GM23338 (cell line): Measurements from ENCODE around the gene OBSCN. TPM values are rescaled to one million over a fixed set of nuclear protein-coding genes. Genes with fewer than 3 reads are reported as not detected.

Experiments used
- ATAC-seq: fragments of 200-7000 bp; cut with Tn5 transposase; 3 replicates; pipeline ENCODE4 v1.9.1; 2020
- DNase-seq: peaks from one replicate; pipeline ENCODE4 v3.0.0-alpha.2; 2015; ENCODE audit warnings: low spot score
- H2AFZ ChIP-seq: fragments of 200-600 bp; sonication (generic); 2 replicates; pipeline ENCODE4 v1.8.0; 2016; ENCODE audit warnings: antibody characterized with exemption, mild to moderate bottlenecking, moderate library complexity
- H3F3A ChIP-seq: fragments of 200-600 bp; sonication (generic); replicated peaks from 2 replicates; pipeline ENCODE4 v1.8.0; 2017; ENCODE audit warnings: antibody characterized with exemption, mixed run types, low read depth
- H3K27ac ChIP-seq: fragments of 200-600 bp; sonication (generic); 2 replicates; pipeline ENCODE4 v1.6.1; 2016; ENCODE audit warnings: low read depth
- H3K27me3 ChIP-seq: fragments of 200-600 bp; sonication (generic); 2 replicates; pipeline ENCODE4 v1.8.0; 2016; ENCODE audit warnings: mild to moderate bottlenecking, mixed run types, moderate library complexity; ENCODE audit not compliant: insufficient read depth
- H3K36me3 ChIP-seq: fragments of 200-600 bp; sonication (generic); 2 replicates; pipeline ENCODE4 v1.8.0; 2016; ENCODE audit warnings: mild to moderate bottlenecking; ENCODE audit not compliant: insufficient read depth
- H3K4me1 ChIP-seq: fragments of 200-600 bp; sonication (generic); 2 replicates; pipeline ENCODE4 v1.8.0; 2016; ENCODE audit warnings: mild to moderate bottlenecking, moderate library complexity; ENCODE audit not compliant: insufficient read depth
- H3K4me2 ChIP-seq: fragments of 200-600 bp; sonication (generic); 2 replicates; pipeline ENCODE4 v1.7.1; 2017; ENCODE audit warnings: mixed run types
- H3K4me3 ChIP-seq: fragments of 200-600 bp; sonication (generic); 2 replicates; pipeline ENCODE4 v1.6.1; 2016; ENCODE audit warnings: mixed run types
- H3K79me2 ChIP-seq: fragments of 200-600 bp; sonication (generic); replicated peaks from 2 replicates; pipeline ENCODE4 v1.8.0; 2017; ENCODE audit warnings: mild to moderate bottlenecking; ENCODE audit not compliant: insufficient read depth
- H3K9me2 ChIP-seq: fragments of 200-600 bp; sonication (generic); 2 replicates; pipeline ENCODE4 v1.8.0; 2017; ENCODE audit not compliant: insufficient read depth
- H4K20me1 ChIP-seq: fragments of 200-600 bp; sonication (generic); replicated peaks from 2 replicates; pipeline ENCODE4 v1.8.0; 2017; ENCODE audit warnings: mild to moderate bottlenecking; ENCODE audit not compliant: insufficient read depth
- H3K27ac Mint-ChIP-seq: 2 replicates; pipeline ENCODE4 v1.8.0; 2020; ENCODE audit warnings: inconsistent platforms, mild to moderate bottlenecking, moderate library complexity, mixed read lengths
- H3K27me3 Mint-ChIP-seq: 3 replicates; pipeline ENCODE4 v1.8.0; 2022; ENCODE audit warnings: low read depth, mild to moderate bottlenecking, moderate library complexity, mixed read lengths, inconsistent platforms; ENCODE audit not compliant: insufficient read depth, poor library complexity
- H3K36me3 Mint-ChIP-seq: 3 replicates; pipeline ENCODE4 v1.8.0; 2021; ENCODE audit warnings: low read depth, mild to moderate bottlenecking, inconsistent platforms, moderate library complexity, mixed read lengths
- H3K4me1 Mint-ChIP-seq: 3 replicates; pipeline ENCODE4 v1.8.0; 2020; ENCODE audit warnings: mild to moderate bottlenecking, inconsistent platforms, mixed read lengths
- H3K4me3 Mint-ChIP-seq: 3 replicates; pipeline ENCODE4 v1.8.0; 2021; ENCODE audit warnings: moderate library complexity, mild to moderate bottlenecking, inconsistent platforms, mixed read lengths
- H3K9me3 Mint-ChIP-seq: 3 replicates; pipeline ENCODE4 v1.8.0; 2020; ENCODE audit warnings: moderate library complexity, mild to moderate bottlenecking, inconsistent platforms, mixed read lengths
- CREB1 ChIP-seq: fragments of 250-450 bp; sonication (Bioruptor Pico); IDR thresholded peaks from 2 replicates; pipeline ENCODE4 v1.5.0; 2020; ENCODE audit warnings: low read depth, mild to moderate bottlenecking, moderate library complexity
- EZH2 ChIP-seq: fragments of 200-600 bp; sonication (generic); IDR thresholded peaks from one replicate; pipeline ENCODE4 v1.8.0; 2017; ENCODE audit warnings: antibody characterized with exemption, mild to moderate bottlenecking, low read depth; ENCODE audit not compliant: unreplicated experiment
- EZH2phosphoT487 ChIP-seq: fragments of 200-600 bp; sonication (generic); IDR thresholded peaks from one replicate; pipeline ENCODE4 v1.8.1; 2018; ENCODE audit warnings: antibody characterized with exemption; ENCODE audit not compliant: unreplicated experiment
- JUNB ChIP-seq: IDR thresholded peaks from one replicate; pipeline ENCODE4 v1.6.1; 2016; ENCODE audit warnings: antibody characterized with exemption; ENCODE audit not compliant: unreplicated experiment
- NANOG ChIP-seq: IDR thresholded peaks from 2 replicates; pipeline ENCODE4 v1.6.1; 2016; ENCODE audit warnings: antibody characterized with exemption, borderline replicate concordance
- STAT1 ChIP-seq: IDR thresholded peaks from one replicate; pipeline ENCODE4 v1.6.1; 2016; ENCODE audit warnings: antibody characterized with exemption; ENCODE audit not compliant: unreplicated experiment
- ZNF114 ChIP-seq: fragments of 250-450 bp; sonication (Bioruptor Pico); IDR thresholded peaks from 2 replicates; pipeline ENCODE4 v1.5.0; 2020; ENCODE audit warnings: mild to moderate bottlenecking, moderate library complexity
- ZNF331 ChIP-seq: fragments of 250-450 bp; sonication (Bioruptor Pico); IDR thresholded peaks from 2 replicates; pipeline ENCODE4 v1.5.0; 2020; ENCODE audit warnings: low read depth, mild to moderate bottlenecking, moderate library complexity
- polyA plus RNA-seq: library from polyadenylated mRNA; unstranded; fragments of >200 nt; fragmentation: Nextera tagmentation; extraction: Ambion mirVana; gene quantifications from 2 replicates; pipeline ENCODE4 v1.2.1, GENCODE V29; 2016
- total RNA-seq: library from RNA; depleted of rRNA; stranded (reverse); fragments of >200 nt; shearing (Covaris generic); gene quantifications from 2 replicates; pipeline ENCODE4 v1.2.3, GENCODE V29; 2014
- TF ChIP-seq, protein P1 (sequence below): fragments of 250-450 bp; sonication (Bioruptor Pico); IDR thresholded peaks from 2 replicates; pipeline ENCODE4 v1.5.0; 2020; ENCODE audit warnings: mild to moderate bottlenecking, moderate library complexity
- TF ChIP-seq, protein P2 (sequence below): IDR thresholded peaks from one replicate; pipeline ENCODE4 v1.6.1; 2018; ENCODE audit warnings: antibody characterized with exemption; ENCODE audit not compliant: unreplicated experiment
- TF ChIP-seq, protein P3 (sequence below): IDR thresholded peaks from 2 replicates; pipeline ENCODE4 v1.6.1; 2016; ENCODE audit warnings: antibody characterized with exemption

The OBSCN gene
- total and polyA plus RNA-seq, 2 experiments from 2014 or later, result 8.4 to 38.5 TPM

DNA sequence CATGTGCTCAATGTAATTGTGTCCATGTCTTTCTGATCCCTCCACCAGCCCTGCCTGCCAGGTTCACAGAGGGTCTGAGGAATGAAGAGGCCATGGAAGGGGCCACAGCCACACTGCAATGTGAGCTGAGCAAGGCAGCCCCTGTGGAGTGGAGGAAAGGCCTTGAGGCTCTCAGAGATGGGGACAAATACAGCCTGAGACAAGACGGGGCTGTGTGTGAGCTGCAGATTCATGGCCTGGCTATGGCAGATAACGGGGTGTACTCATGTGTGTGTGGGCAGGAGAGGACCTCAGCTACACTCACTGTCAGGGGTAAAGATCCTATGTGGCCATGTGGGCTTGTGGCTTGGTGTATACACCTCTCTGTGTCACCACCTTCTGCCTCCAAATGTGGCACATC lies 91.4 kb downstream of the OBSCN start:
- Histone ChIP-seq H2AFZ (no peak overlapping the region), H4K20me1 (no peaks in the 10 kb centered on the region), H3K79me2 (no peaks in the 10 kb centered on the region), H3K4me3 (no peak overlapping the region), H3K9me2 (no peaks in the 10 kb centered on the region), H3K4me2 (no peak overlapping the region), H3K36me3 (peaks cover 11% of the 10 kb centered on the region), H3K4me1 (no peaks in the 10 kb centered on the region), H3F3A (no peaks in the 10 kb centered on the region), H3K27ac (no peak overlapping the region), H3K27me3 (no peaks in the 10 kb centered on the region)
- ATAC-seq (no peak), DNase-seq (no peak)
- Mint-ChIP-seq H3K4me1 (no peaks in the 10 kb centered on the region), H3K9me3 (peaks cover 77% of the 10 kb centered on the region), H3K27me3 (peaks cover 10% of the 10 kb centered on the region), H3K4me3 (no peak overlapping the region), H3K36me3 (peaks cover 97% of the 10 kb centered on the region), H3K27ac (no peak overlapping the region)
- TF ChIP-seq JUNB, result no peak
- TF ChIP-seq ZNF114 (CRISPR knock-in tag), result no peak
- no peak for TF ChIP-seq CREB1 (CRISPR knock-in tag)
- TF ChIP-seq EZH2phosphoT487, result no peak
- no peak for TF ChIP-seq STAT1
- TF ChIP-seq, protein P1, sequence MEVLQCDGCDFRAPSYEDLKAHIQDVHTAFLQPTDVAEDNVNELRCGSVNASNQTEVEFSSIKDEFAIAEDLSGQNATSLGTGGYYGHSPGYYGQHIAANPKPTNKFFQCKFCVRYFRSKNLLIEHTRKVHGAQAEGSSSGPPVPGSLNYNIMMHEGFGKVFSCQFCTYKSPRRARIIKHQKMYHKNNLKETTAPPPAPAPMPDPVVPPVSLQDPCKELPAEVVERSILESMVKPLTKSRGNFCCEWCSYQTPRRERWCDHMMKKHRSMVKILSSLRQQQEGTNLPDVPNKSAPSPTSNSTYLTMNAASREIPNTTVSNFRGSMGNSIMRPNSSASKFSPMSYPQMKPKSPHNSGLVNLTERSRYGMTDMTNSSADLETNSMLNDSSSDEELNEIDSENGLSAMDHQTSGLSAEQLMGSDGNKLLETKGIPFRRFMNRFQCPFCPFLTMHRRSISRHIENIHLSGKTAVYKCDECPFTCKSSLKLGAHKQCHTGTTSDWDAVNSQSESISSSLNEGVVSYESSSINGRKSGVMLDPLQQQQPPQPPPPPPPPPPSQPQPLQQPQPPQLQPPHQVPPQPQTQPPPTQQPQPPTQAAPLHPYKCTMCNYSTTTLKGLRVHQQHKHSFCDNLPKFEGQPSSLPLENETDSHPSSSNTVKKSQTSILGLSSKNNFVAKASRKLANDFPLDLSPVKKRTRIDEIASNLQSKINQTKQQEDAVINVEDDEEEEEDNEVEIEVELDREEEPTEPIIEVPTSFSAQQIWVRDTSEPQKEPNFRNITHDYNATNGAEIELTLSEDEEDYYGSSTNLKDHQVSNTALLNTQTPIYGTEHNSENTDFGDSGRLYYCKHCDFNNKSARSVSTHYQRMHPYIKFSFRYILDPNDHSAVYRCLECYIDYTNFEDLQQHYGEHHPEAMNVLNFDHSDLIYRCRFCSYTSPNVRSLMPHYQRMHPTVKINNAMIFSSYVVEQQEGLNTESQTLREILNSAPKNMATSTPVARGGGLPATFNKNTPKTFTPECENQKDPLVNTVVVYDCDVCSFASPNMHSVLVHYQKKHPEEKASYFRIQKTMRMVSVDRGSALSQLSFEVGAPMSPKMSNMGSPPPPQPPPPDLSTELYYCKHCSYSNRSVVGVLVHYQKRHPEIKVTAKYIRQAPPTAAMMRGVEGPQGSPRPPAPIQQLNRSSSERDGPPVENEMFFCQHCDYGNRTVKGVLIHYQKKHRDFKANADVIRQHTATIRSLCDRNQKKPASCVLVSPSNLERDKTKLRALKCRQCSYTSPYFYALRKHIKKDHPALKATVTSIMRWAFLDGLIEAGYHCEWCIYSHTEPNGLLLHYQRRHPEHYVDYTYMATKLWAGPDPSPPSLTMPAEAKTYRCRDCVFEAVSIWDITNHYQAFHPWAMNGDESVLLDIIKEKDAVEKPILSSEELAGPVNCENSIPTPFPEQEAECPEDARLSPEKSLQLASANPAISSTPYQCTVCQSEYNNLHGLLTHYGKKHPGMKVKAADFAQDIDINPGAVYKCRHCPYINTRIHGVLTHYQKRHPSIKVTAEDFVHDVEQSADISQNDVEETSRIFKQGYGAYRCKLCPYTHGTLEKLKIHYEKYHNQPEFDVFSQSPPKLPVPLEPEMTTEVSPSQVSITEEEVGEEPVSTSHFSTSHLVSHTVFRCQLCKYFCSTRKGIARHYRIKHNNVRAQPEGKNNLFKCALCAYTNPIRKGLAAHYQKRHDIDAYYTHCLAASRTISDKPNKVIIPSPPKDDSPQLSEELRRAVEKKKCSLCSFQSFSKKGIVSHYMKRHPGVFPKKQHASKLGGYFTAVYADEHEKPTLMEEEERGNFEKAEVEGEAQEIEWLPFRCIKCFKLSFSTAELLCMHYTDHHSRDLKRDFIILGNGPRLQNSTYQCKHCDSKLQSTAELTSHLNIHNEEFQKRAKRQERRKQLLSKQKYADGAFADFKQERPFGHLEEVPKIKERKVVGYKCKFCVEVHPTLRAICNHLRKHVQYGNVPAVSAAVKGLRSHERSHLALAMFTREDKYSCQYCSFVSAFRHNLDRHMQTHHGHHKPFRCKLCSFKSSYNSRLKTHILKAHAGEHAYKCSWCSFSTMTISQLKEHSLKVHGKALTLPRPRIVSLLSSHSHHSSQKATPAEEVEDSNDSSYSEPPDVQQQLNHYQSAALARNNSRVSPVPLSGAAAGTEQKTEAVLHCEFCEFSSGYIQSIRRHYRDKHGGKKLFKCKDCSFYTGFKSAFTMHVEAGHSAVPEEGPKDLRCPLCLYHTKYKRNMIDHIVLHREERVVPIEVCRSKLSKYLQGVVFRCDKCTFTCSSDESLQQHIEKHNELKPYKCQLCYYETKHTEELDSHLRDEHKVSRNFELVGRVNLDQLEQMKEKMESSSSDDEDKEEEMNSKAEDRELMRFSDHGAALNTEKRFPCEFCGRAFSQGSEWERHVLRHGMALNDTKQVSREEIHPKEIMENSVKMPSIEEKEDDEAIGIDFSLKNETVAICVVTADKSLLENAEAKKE (CRISPR knock-in tag), result no peak
- no peak for TF ChIP-seq NANOG
- TF ChIP-seq, protein P2, sequence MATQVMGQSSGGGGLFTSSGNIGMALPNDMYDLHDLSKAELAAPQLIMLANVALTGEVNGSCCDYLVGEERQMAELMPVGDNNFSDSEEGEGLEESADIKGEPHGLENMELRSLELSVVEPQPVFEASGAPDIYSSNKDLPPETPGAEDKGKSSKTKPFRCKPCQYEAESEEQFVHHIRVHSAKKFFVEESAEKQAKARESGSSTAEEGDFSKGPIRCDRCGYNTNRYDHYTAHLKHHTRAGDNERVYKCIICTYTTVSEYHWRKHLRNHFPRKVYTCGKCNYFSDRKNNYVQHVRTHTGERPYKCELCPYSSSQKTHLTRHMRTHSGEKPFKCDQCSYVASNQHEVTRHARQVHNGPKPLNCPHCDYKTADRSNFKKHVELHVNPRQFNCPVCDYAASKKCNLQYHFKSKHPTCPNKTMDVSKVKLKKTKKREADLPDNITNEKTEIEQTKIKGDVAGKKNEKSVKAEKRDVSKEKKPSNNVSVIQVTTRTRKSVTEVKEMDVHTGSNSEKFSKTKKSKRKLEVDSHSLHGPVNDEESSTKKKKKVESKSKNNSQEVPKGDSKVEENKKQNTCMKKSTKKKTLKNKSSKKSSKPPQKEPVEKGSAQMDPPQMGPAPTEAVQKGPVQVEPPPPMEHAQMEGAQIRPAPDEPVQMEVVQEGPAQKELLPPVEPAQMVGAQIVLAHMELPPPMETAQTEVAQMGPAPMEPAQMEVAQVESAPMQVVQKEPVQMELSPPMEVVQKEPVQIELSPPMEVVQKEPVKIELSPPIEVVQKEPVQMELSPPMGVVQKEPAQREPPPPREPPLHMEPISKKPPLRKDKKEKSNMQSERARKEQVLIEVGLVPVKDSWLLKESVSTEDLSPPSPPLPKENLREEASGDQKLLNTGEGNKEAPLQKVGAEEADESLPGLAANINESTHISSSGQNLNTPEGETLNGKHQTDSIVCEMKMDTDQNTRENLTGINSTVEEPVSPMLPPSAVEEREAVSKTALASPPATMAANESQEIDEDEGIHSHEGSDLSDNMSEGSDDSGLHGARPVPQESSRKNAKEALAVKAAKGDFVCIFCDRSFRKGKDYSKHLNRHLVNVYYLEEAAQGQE, result no peak
- no peak for TF ChIP-seq EZH2
- TF ChIP-seq, protein P3, sequence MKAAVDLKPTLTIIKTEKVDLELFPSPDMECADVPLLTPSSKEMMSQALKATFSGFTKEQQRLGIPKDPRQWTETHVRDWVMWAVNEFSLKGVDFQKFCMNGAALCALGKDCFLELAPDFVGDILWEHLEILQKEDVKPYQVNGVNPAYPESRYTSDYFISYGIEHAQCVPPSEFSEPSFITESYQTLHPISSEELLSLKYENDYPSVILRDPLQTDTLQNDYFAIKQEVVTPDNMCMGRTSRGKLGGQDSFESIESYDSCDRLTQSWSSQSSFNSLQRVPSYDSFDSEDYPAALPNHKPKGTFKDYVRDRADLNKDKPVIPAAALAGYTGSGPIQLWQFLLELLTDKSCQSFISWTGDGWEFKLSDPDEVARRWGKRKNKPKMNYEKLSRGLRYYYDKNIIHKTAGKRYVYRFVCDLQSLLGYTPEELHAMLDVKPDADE, result no peak
- no peak for TF ChIP-seq ZNF331 (CRISPR knock-in tag)
